Right atrium auricular region (tissue), 2 donors: Measurements from ENCODE around the gene CEACAM21. TPM values are rescaled to one million over a fixed set of nuclear protein-coding genes. Genes with fewer than 3 reads are reported as not detected.

ENCODE experiments used
- DNase-seq: peaks from one replicate; pipeline ENCODE4 v3.0.0-alpha.2; 2019; ENCODE audit warnings: low spot score
- H3K27ac ChIP-seq, 2 donors: fragments of 200-600 bp; sonication (generic); 1 replicate in 1 of 2; 2 replicates in 1 of 2; pipeline ENCODE4 v1.5.1; 2016 to 2019
- H3K27me3 ChIP-seq, 2 donors: fragments of 200-600 bp; sonication (generic); one replicate each; pipeline versions ENCODE4 v1.5.1 to v1.6.0; 2017 to 2019
- H3K36me3 ChIP-seq: fragments of 200-600 bp; sonication (generic); one replicate; pipeline ENCODE4 v1.5.1; 2016
- H3K4me1 ChIP-seq, 2 donors: fragments of 200-600 bp; sonication (generic); one replicate each; pipeline versions ENCODE4 v1.5.1 to v1.6.0; 2017 to 2019
- H3K4me3 ChIP-seq, 2 donors: fragments of 200-600 bp; sonication (generic); 1 replicate in 1 of 2; 2 replicates in 1 of 2; pipeline ENCODE4 v1.5.1; 2017 to 2019; ENCODE audit warnings: mild to moderate bottlenecking in 1 of 2, moderate library complexity in 1 of 2
- H3K9me3 ChIP-seq, 2 donors: fragments of 200-600 bp; sonication (generic); one replicate each; pipeline ENCODE4 v1.5.1; 2019
- total RNA-seq, 2 donors: library from RNA; depleted of rRNA; stranded (reverse); fragments of >200 nt; gene quantifications; one replicate each; pipeline ENCODE4 v1.1.0, GENCODE V29; 2016
- TF ChIP-seq, protein P1 (sequence below), 2 donors: fragments of 200-600 bp; sonication (generic); IDR thresholded peaks; one replicate each; pipeline ENCODE4 v1.5.1; 2019; ENCODE audit warnings: antibody characterized with exemption in 2 of 2

CEACAM21 gene
- total RNA-seq, 2 donors from 2014 or later: 1.3 TPM; not detected in 1

DNA sequence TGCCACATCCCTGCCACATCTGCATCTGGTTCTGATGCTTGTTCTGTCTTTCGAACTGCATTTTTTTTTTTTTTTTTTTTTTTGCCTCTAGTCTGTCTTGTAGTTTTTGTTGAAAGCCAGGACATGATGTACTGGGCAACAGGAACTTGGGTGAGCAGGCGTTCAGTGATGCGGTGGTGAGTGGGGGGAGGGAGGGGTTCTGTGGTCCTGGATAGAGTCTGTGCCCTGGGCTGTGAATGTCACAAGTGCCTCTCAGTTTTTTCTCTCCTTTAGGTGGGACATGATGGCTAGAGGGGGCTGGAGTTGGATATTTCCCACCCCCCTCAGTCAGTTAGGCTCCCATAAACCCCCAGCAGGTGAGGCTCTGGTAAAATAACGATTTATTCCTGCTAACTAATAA, 47.4 kb downstream of the CEACAM21 start:
- no peak for DNase-seq
- Histone ChIP-seq H3K27ac (no peak overlapping the region), H3K4me3 (no peak overlapping the region), H3K4me1 (no peaks in the 10 kb centered on the region), H3K36me3 (no peaks in the 10 kb centered on the region), H3K27me3 (no peaks in the 10 kb centered on the region), H3K9me3 (no peaks in the 10 kb centered on the region)
- TF ChIP-seq, protein P1, sequence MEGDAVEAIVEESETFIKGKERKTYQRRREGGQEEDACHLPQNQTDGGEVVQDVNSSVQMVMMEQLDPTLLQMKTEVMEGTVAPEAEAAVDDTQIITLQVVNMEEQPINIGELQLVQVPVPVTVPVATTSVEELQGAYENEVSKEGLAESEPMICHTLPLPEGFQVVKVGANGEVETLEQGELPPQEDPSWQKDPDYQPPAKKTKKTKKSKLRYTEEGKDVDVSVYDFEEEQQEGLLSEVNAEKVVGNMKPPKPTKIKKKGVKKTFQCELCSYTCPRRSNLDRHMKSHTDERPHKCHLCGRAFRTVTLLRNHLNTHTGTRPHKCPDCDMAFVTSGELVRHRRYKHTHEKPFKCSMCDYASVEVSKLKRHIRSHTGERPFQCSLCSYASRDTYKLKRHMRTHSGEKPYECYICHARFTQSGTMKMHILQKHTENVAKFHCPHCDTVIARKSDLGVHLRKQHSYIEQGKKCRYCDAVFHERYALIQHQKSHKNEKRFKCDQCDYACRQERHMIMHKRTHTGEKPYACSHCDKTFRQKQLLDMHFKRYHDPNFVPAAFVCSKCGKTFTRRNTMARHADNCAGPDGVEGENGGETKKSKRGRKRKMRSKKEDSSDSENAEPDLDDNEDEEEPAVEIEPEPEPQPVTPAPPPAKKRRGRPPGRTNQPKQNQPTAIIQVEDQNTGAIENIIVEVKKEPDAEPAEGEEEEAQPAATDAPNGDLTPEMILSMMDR (IDR thresholded peaks at IDR 0.05): no peak

DNA sequence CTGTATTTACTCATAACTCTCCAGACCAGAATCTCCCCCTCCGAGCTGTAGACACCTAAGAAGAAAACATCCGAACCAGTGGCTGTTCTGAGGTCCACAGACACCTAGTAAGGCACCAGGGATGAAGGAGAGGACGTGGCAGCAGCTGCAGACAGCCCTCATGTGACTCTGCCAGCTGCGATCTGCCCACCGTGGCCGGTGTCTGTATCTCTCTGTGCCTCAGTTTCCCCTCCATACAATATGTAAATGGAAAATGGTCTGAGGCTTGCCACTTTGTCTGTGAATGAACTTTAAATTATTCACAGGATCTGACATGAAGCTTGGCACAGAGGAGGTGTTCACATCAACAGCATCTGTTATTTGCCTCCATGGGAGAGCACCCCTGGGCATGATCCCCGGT, 48.5 kb downstream of the CEACAM21 start:
- TF ChIP-seq, protein P1 (IDR thresholded peaks at IDR 0.05): no peak
- H3K27ac ChIP-seq: no peak overlapping the region
- H3K9me3 ChIP-seq: no peaks in the 10 kb centered on the region
- no peak overlapping the region for H3K4me3 ChIP-seq
- no peaks in the 10 kb centered on the region for H3K27me3 ChIP-seq
- H3K36me3 ChIP-seq: no peaks in the 10 kb centered on the region
- H3K4me1 ChIP-seq: no peaks in the 10 kb centered on the region
- no peak for DNase-seq

DNA sequence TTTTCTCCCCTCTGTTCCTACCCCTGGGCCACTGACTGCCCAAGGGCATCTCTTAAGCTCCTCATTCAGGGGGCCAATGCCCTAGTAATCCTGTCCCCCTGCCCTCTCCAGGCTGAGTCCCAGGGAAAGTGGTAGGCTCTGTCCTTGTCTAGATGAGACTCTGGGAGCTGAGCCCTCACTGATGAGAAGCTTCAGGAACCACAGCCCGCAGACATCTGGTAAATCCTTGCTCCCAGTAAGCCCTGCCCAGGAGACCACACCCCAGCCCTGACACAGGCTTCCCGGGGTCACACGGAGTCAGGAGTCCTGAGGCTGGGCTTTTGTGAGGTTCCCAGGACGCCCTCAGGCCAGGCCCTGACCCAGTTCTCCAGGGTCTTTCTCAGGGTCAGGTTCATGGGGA, 49.0 kb downstream of the CEACAM21 start:
- Histone ChIP-seq H3K9me3 (no peaks in the 10 kb centered on the region), H3K36me3 (no peaks in the 10 kb centered on the region), H3K27ac (no peak overlapping the region), H3K4me1 (no peaks in the 10 kb centered on the region), H3K27me3 (no peaks in the 10 kb centered on the region), H3K4me3 (no peak overlapping the region)
- TF ChIP-seq, protein P1 (IDR thresholded peaks at IDR 0.05): no peak
- DNase-seq: no peak

DNA sequence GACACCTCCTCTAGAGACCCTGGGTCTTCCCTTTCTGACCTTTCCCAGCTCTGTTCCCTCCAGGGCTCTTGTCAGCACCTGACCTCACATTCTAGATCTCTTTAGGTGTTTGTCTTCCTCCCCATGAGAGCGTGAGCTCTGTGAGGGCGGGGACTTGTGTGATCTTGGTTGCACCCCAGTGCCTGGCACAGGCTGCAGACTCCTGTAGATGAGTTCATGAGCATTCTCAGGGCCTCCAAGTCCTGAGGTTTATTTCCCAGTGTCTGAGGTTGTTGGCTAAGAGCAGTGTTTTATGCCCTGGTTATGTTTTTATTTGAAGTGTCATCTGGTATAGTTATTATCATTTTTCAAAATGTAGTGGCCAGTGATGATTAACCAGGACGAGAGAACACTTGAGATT, 50.3 kb downstream of the CEACAM21 start:
- Histone ChIP-seq H3K27me3 (no peaks in the 10 kb centered on the region), H3K4me1 (no peaks in the 10 kb centered on the region), H3K4me3 (no peak overlapping the region), H3K9me3 (peaks cover 0 to 10% of the 10 kb centered on the region in 2 donors), H3K27ac (no peak overlapping the region), H3K36me3 (no peaks in the 10 kb centered on the region)
- DNase-seq: no peak
- TF ChIP-seq, protein P1 (IDR thresholded peaks at IDR 0.05): no peak

DNA sequence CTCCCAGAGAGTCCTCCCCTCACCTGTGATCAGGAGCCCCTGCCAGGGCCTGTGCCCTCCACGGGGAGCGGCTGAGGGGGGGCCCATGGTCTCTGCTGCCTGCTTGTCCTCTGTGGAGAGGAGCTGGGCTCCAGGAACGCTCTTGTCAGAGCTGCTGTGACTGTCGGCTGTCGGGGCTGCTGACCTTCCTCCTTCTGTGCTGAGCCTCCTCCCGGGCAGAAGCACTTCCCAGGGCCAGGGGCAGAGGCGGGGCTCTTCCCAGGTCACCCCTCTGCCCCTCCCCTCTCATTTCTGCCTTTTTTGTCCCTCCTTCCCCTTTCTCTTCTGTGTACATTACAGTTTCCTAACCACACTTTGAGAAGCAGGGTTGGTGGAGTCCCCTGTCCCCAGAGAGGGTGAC, 50.9 kb downstream of the CEACAM21 start, which contains the start of gene CEACAM4:
TSS of gene CEACAM4 (minus strand) at position 198 of the 400 bp plus-strand sequence. CDS start at position 87, 111 bp downstream.
- no peaks in the 10 kb centered on the region for H3K27me3 ChIP-seq
- no peak within 1 kb of the TSS for H3K27ac ChIP-seq
- no peak within 1 kb of the TSS for H3K4me3 ChIP-seq
- no peak for DNase-seq
- H3K4me1 ChIP-seq: no peaks in the 10 kb centered on the region
- no peaks in the 10 kb centered on the region for H3K36me3 ChIP-seq
- TF ChIP-seq, protein P1 (IDR thresholded peaks at IDR 0.05): no peak
- peaks cover 0 to 10% of the 10 kb centered on the region in 2 donors for H3K9me3 ChIP-seq

DNA sequence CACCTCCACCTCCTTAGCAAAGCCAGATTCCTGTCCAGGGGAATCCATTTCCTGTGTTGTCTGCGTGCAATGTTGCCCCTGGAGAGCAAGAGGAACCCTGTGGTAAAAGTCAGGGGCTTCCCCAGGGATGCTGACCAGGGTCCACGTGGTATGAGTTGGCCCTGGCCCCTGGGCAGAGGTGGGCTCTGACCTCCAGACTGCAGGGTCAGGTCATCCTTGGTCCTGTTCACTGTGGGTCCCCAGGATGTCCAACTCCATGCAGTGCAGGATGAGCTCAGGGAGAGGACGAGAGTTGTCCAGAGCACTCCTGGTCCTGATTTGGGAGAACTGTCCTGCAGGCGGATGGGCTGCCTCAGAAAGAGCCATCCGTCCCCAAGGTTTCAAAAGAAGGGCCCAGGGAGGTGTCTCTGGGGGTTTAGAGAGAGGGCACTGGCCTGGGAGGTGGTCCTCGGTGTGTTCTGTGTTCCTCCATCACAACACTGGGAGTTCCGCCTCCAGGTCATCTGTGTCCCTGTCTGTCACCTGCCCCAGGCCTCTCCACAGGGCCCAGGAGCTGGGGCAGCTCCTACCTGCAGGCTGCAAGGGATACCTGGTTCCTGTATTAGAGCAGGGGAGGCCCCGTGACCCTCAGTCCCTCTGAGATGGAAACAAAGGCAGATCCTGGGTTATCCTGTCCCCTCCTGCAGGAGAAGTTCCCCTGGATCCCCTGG, 52.2 kb downstream of the CEACAM21 start:
- TF ChIP-seq, protein P1 (IDR thresholded peaks at IDR 0.05): no peak
- no peaks in the 10 kb centered on the region for H3K27me3 ChIP-seq
- no peak overlapping the region for H3K27ac ChIP-seq

More for the DNA sequence above, 52.2 kb downstream of the CEACAM21 start:
- Histone ChIP-seq H3K4me1 (no peaks in the 10 kb centered on the region), H3K36me3 (no peaks in the 10 kb centered on the region), H3K4me3 (no peak overlapping the region), H3K9me3 (peaks cover 0 to 15% of the 10 kb centered on the region in 2 donors)
- DNase-seq: no peak
